Measurements from ENCODE around the gene ANKS4B. TPM values are rescaled to one million over a fixed set of nuclear protein-coding genes. Genes with fewer than 3 reads are reported as not detected.
"Not testable (repeated sequence)": the region's sequence is repeated elsewhere in the genome, so short reads cannot be mapped to it uniquely, and the experiment has no call there.

Gene ANKS4B
- total and polyA plus RNA-seq, 4 donors: 5.7 to 13.6 (median 8.7) TPM

DNA sequence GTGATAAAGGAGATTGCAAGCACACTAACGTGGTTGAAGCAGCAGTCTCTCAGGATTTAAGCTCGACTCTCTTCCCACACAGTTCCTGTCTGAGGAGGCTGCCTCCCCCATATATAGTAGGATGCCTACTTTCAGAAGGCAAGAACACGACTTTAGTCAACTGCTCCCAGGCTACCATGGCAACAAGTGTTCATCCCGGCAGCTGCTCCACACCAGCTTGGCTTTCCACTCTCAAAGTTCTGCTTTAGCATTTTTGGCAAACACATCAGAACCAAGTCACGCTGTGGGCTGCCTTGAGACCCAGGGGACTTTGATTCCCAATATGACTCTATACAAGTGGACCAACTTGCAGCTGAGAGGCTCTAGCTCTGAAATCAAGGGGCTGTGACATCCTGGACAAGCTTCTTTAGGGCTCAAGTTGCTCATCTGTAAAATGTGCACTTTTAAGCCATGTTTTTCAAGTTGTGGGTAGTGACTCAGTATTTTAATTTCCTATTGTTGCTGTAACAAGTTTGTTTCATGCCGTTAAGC lies 38.7 kb upstream of the ANKS4B start:
- Histone ChIP-seq H3K4me1 (ENCODE audit: control insufficient read depth in 4 of 4, insufficient read depth in 4 of 4, low read length in 3 of 4) (no peaks in the 10 kb centered on the region), H3K27me3 (ENCODE audit: control insufficient read depth in 4 of 4, insufficient read depth in 4 of 4, low read length in 3 of 4) (no peaks in the 10 kb centered on the region), H3K9ac (ENCODE audit: low read depth in 1 of 2, low read length in 2 of 2) (no peak overlapping the region), H3K36me3 (ENCODE audit: control insufficient read depth in 4 of 4, insufficient read depth in 3 of 4, low read depth in 1 of 4, low read length in 3 of 4) (no peaks in the 10 kb centered on the region), H3K9me3 (ENCODE audit: control insufficient read depth in 4 of 4, low read length in 3 of 4) (no peaks in the 10 kb centered on the region), H3K27ac (ENCODE audit: low read depth in 1 of 2, low read length in 2 of 2) (no peak overlapping the region), H3K4me3 (ENCODE audit: low read depth in 1 of 3, low read length in 3 of 3) (no peak overlapping the region)
- DNase-seq (ENCODE audit: low spot score): no peak
- TF ChIP-seq, protein P1, sequence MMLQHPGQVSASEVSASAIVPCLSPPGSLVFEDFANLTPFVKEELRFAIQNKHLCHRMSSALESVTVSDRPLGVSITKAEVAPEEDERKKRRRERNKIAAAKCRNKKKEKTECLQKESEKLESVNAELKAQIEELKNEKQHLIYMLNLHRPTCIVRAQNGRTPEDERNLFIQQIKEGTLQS (IDR thresholded peaks at IDR 0.05): no peak
- TF ChIP-seq EGR1 (IDR thresholded peaks at IDR 0.05; ENCODE audit: low read depth in 2 of 2) (no peak), RAD21 (IDR thresholded peaks at IDR 0.05) (no peak), HNF4A (conservative IDR thresholded peaks at IDR 0.05) (no peak), JUND (IDR thresholded peaks at IDR 0.05) (no peak), YY1 (IDR thresholded peaks at IDR 0.05) (no peak), TAF1 (conservative IDR thresholded peaks at IDR 0.05) (no peak)
- TF ChIP-seq, protein P2, sequence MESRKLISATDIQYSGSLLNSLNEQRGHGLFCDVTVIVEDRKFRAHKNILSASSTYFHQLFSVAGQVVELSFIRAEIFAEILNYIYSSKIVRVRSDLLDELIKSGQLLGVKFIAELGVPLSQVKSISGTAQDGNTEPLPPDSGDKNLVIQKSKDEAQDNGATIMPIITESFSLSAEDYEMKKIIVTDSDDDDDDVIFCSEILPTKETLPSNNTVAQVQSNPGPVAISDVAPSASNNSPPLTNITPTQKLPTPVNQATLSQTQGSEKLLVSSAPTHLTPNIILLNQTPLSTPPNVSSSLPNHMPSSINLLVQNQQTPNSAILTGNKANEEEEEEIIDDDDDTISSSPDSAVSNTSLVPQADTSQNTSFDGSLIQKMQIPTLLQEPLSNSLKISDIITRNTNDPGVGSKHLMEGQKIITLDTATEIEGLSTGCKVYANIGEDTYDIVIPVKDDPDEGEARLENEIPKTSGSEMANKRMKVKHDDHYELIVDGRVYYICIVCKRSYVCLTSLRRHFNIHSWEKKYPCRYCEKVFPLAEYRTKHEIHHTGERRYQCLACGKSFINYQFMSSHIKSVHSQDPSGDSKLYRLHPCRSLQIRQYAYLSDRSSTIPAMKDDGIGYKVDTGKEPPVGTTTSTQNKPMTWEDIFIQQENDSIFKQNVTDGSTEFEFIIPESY (IDR thresholded peaks at IDR 0.05): no peak
- WGBS: 73% methylated on average over 6 of the region's 6 CpGs

DNA sequence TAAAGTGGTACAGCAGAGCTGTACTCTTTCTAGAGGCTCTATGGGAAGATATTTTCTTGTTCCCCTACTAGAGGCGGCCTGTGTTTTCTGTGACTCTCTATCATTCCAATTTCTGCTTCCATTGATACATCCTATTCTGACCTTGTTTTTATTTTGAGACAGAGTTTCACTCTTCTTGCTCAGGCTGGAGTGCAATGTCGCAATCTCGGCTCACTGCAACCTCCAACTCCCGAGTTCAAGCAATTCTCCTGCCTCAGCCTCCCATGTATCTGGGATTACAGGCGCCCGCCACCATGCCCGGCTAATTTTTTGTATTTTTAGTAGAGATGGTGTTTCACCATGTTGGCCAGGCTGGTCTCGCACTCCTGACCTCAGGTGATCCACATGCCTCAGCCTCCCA lies 38.2 kb upstream of the ANKS4B start:
- WGBS: 96% methylated on average over 8 of the region's 8 CpGs
- H3K27ac ChIP-seq (ENCODE audit: low read depth in 1 of 2, low read length in 2 of 2); H3K4me3 ChIP-seq (ENCODE audit: low read depth in 1 of 3, low read length in 3 of 3); H3K36me3 ChIP-seq (ENCODE audit: control insufficient read depth in 4 of 4, insufficient read depth in 3 of 4, low read depth in 1 of 4, low read length in 3 of 4); DNase-seq (ENCODE audit: low spot score); H3K9me3 ChIP-seq (ENCODE audit: control insufficient read depth in 4 of 4, low read length in 3 of 4); H3K4me1 ChIP-seq (ENCODE audit: control insufficient read depth in 4 of 4, insufficient read depth in 4 of 4, low read length in 3 of 4); H3K27me3 ChIP-seq (ENCODE audit: control insufficient read depth in 4 of 4, insufficient read depth in 4 of 4, low read length in 3 of 4); H3K9ac ChIP-seq (ENCODE audit: low read depth in 1 of 2, low read length in 2 of 2): not testable (repeated sequence)

DNA sequence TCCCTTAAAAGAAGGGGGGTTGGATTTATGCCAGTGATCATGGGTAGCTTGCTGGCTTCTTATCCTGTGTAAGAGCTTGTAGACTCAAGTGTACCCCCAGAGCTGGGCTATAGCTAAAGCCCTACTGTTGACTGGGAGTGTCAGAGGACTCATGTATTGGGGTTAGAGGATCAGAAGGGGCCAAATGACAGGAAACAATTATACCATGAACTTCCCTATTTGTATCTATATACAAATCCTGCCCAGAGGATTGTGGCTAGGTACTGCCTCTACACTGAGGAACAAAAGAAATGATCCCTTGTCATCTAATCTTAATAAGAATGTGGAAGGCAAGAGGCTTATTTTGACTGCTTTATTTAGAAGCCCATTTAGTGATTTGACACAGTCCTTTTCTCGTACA lies 36.4 kb upstream of the ANKS4B start:
- H3K4me3 ChIP-seq (ENCODE audit: low read depth in 1 of 3, low read length in 3 of 3): no peak overlapping the region
- DNase-seq (ENCODE audit: low spot score): no peak
- 85% methylated on average over 1 of the region's 1 CpG for WGBS
- TF ChIP-seq, protein P1 (IDR thresholded peaks at IDR 0.05): no peak
- TF ChIP-seq GABPA (IDR thresholded peaks at IDR 0.05 in 1 of 2, conservative IDR thresholded peaks at IDR 0.05 in 1 of 2): no peak
- TF ChIP-seq, protein P3, sequence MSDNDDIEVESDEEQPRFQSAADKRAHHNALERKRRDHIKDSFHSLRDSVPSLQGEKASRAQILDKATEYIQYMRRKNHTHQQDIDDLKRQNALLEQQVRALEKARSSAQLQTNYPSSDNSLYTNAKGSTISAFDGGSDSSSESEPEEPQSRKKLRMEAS (IDR thresholded peaks at IDR 0.05): no peak
- no peak for TF ChIP-seq HNF4G (IDR thresholded peaks at IDR 0.05)
- no peak for TF ChIP-seq EGR1 (IDR thresholded peaks at IDR 0.05; ENCODE audit: low read depth in 2 of 2)
- no peak for TF ChIP-seq RXRA (IDR thresholded peaks at IDR 0.05)
- no peak for TF ChIP-seq FOXA1 (IDR thresholded peaks at IDR 0.05)
- TF ChIP-seq, protein P4, sequence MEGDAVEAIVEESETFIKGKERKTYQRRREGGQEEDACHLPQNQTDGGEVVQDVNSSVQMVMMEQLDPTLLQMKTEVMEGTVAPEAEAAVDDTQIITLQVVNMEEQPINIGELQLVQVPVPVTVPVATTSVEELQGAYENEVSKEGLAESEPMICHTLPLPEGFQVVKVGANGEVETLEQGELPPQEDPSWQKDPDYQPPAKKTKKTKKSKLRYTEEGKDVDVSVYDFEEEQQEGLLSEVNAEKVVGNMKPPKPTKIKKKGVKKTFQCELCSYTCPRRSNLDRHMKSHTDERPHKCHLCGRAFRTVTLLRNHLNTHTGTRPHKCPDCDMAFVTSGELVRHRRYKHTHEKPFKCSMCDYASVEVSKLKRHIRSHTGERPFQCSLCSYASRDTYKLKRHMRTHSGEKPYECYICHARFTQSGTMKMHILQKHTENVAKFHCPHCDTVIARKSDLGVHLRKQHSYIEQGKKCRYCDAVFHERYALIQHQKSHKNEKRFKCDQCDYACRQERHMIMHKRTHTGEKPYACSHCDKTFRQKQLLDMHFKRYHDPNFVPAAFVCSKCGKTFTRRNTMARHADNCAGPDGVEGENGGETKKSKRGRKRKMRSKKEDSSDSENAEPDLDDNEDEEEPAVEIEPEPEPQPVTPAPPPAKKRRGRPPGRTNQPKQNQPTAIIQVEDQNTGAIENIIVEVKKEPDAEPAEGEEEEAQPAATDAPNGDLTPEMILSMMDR (IDR thresholded peaks at IDR 0.05; ENCODE audit: low read depth, low read length, missing input control): no peak
- no peak for TF ChIP-seq HNF4A (conservative IDR thresholded peaks at IDR 0.05)
- no peak for TF ChIP-seq NR2F2 (IDR thresholded peaks at IDR 0.05)
- no peak for TF ChIP-seq YY1 (IDR thresholded peaks at IDR 0.05)
- TF ChIP-seq, protein P2 (IDR thresholded peaks at IDR 0.05): no peak
- no peak for TF ChIP-seq SP1 (IDR thresholded peaks at IDR 0.05)
- no peak for TF ChIP-seq TAF1 (conservative IDR thresholded peaks at IDR 0.05)
- H3K9me3 ChIP-seq (ENCODE audit: control insufficient read depth in 4 of 4, low read length in 3 of 4): no peaks in the 10 kb centered on the region
- H3K4me1 ChIP-seq (ENCODE audit: control insufficient read depth in 4 of 4, insufficient read depth in 4 of 4, low read length in 3 of 4): no peaks in the 10 kb centered on the region
- no peak overlapping the region for H3K9ac ChIP-seq (ENCODE audit: low read depth in 1 of 2, low read length in 2 of 2)
- H3K36me3 ChIP-seq (ENCODE audit: control insufficient read depth in 4 of 4, insufficient read depth in 3 of 4, low read depth in 1 of 4, low read length in 3 of 4): no peaks in the 10 kb centered on the region
- H3K27ac ChIP-seq (ENCODE audit: low read depth in 1 of 2, low read length in 2 of 2): no peak overlapping the region
- no peaks in the 10 kb centered on the region for H3K27me3 ChIP-seq (ENCODE audit: control insufficient read depth in 4 of 4, insufficient read depth in 4 of 4, low read length in 3 of 4)
